Colon (tissue), 2 donors: Measurements from ENCODE around the gene FKBP1B.
"Not testable (repeated sequence)": the region's sequence is repeated elsewhere in the genome, so short reads cannot be mapped to it uniquely, and the experiment has no call there.

Source experiments
- FAIRE-seq: peaks from 2 replicates; lab custom pipeline; 2012; peaks lifted over from hg19 to GRCh38; lab: Jason Lieb, UNC
- donor health status: control.
- donor health status: control.

FKBP1B gene

DNA sequence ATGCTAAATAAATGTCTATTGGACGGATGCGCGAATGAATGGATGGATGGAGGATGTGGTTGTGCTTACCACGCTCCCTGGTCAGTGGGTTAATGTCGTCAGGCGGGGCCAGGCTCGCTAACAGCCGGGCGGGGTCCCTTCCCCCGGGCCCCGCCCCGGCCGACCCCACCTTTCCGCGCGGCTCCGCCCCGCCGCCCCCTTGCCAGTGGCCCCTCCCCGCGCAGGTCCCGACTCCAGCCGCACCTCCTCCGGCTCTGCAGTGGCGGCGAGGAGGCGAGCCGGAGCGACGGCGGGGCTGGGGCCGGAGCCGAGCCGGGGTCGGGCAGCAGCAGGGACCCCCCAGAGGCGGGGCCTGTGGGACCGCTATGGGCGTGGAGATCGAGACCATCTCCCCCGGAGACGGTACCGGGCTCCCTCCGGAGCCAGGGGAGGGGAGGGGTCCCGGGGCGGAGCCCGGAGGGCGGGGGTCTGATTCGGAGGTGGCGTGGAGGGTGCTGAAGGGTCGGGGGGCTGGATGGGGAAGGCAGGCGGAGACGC is at the start of gene FKBP1B:
Gene FKBP1B (plus strand): TSS at position 257 of the 537 bp plus-strand sequence. CDS start 109 bp downstream, at position 366.
- FAIRE-seq, result no peak

DNA sequence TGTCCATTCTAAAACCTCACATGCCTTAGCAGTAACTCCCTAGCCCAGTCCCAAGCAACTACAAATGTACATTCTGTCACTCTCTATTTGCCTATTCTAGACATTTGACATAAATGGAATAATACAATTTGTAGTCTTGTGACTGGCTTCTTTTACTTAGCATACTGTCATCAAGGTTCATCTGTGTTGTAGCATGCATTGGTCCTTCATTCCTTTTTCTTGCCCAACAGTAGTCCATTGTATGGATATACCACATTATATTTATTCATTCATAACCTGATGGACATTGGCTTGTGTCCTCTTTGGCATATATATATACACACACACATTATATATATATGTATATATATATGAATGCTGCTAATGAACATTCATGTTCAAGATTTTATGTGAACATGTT is 41.8 kb upstream of the FKBP1B start:
- FAIRE-seq, result no peak

DNA sequence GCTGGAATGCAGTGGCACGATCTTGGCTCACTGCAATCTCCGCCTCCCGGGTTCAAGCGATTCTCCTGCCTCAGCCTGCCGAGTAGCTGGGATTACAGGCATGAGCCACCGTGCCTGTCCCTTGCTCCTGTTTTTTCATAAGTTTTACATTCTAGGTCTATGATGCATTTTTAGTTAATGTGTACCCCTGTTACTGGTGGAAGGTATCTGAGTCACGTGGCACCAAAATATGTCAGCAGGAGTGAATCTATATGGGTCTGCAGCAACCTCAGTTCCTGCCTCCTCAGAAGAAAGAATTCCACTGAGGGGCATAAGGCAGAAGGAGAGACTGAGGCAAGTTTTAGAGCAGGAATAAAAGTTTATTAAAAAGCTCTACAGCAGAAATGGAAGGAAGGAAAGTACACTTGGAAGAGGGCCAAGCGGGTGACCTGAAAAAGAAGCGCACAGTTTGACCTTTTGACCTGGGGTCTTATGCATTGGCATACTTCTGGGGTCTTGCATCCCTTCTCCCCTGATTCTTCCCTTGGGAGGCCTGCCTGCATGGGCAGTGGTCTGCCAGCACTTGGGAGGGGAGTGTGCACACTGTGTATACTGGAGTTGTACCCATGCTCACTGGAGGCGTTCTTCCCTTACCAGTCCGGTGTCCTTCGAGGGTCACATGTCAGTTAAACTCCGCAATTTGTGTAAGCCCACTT is 40.7 kb upstream of the FKBP1B start:
- FAIRE-seq, result no peak

DNA sequence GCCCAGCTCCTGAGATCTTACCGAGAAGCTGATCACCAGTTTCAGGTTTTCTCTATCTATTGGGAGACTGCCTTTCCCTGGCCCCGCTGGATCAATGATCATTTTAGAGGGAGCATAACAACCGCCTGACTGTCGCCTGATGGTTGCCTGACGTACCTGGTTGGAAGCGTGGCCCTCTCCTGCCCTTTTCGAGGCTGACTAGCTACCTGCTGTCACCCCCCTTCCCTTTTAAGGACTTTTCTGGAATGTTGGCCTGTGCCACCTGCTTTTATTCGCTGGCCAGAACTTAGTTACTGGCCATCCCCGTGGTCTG is 40.2 kb upstream of the FKBP1B start:
- no peak for FAIRE-seq

DNA sequence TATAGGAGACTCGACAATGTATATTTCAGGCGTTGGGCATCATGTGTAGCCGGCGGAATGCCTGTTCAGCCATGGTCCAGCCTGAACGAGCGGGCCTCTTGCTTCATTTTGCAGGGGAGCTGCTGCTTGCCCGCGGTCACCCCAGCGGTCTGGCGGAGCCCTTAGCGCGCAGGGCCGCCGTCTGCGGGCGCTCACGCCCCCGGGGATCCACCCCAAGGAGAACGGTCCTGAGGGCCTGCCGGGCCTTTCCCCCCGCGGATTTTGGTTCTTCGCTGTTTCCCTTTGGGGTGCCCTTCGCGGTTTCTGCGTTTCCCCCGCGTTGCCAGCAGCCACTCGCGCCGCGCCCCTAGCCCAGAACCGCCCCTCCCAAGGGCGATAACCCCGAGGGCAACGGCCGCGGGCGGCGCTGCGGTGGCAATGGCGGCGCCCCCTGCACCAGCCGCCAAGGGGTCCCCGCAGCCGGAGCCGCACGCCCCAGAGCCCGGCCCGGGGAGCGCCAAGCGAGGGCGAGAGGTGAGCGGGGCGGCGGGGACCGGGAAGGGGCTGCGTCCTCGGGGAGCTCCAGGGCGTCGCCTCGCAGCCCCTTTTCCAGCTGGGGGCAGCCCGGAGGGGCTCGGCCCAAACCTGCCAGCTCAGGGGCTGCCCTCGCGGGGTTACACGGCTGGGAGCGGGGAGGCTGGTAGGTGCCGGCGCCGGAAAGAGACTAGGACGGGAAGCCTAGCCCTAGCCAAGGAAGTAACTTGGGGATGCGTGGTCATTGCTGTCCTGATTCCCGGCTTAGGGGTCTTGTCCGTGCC is 39.7 kb upstream of the FKBP1B start, which contains the start of gene MFSD2B:
Gene MFSD2B (plus strand): TSS at position 406 of the 797 bp plus-strand sequence. CDS start 12 bp downstream, at position 418.
- FAIRE-seq, result no peak

DNA sequence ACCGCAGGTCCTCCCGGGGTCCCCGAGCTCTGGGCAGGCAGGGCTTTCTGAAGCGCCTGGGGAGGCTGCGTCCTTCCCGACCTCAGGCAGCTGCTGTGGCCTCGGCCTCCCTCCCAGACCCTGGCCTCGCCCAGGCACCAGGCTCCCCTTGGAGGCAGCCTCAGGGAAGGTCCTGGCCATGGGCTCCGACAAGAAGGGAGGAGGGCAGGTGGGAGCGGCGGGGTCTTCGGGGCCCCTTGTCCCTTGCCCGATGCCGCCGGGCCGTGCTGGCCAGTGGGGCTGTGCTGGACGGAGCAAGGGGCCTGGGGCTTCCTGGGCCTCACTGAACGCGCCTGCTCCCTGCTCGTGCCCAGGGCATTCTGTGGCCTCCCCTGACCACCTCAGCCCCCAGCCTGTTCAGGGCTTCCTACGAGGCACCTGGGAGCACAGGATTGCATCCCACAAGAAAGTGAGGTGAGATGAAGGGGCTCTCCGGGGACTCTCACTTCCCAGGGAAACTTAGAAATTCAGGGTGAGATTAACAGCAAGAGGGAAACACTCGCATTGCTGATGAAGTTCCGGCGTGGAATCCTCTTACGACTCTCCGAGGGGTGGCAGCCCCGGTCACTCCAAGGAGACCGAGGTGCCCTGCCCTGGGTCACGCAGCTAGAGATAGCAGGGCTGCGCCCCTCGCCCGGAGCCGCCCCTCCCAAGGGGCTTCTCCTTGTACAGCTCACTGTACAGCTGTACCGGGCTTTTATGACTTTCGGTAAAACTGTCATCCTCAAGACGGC is 38.9 kb upstream of the FKBP1B start:
- FAIRE-seq, result no peak

DNA sequence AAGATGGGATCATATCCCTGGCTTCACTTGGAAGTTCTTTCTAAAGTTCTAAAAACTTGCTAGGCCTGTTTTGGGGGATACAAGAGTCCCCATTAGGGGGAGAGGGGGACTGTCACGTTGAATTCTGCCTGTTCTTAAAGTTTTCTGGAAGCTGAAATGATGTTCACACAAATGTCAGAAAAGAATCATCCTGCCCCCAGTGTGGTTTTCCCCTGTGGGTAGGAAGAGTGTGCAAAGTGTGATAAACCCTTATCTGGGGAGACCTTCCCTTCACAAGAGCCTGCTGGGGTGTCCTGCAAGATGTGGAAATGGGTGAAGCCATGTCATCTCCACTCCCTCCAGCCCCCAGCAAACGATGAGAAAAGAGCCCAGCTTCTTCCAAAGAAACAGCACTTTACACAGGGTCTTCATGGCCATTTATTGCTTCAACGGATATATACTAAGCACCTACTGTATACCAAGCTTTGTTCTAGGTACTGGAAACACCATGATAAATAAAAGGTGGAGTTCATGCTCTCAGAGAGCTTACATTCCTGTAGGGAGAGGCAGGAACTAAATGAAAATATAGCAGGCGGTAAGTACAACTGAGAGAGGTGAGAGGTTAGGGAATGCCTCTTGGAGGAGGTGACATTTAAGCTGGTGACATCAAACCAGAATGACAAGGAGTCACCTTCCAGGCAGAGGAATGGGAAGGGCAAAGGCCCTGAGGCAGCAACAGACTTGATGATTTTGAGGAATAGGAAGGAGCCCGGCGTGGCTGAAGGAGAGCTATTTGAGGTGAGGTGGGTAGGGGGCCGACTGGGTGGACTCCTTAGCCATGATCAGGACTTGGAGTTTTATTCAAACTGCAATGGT is 38.1 kb upstream of the FKBP1B start:
- no peak for FAIRE-seq

DNA sequence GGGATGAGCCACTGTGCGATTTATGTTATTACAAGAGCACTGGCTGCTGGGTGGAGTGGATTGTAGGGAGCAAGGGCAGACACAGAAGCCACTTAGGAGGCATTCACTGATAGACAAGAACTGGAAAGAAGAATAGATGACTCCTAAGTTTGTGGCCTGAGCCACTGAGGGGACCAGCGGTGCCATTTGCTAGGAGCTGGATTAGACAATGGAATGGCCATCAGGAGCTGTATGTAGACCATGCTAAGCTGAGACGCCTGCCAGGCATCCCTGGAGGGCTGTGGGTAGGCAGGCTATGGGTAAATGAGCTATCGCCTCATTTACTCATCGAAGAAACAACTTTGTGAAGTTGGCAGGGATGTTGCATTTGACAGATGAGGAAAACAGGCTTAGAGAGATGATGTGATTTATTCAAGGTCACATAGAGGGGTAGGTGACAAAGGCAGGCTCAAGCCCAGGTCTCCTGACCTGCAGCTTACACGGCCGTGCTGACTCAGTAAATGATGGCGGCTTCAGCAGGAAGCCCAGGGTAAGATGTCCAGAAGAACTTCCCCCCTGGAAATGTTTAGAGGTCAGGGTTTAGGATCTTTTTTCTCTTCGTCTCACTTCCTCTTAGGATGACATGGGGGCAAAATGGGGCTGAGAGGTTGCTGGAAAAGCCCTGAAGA is 36.9 kb upstream of the FKBP1B start:
- FAIRE-seq, result no peak

DNA sequence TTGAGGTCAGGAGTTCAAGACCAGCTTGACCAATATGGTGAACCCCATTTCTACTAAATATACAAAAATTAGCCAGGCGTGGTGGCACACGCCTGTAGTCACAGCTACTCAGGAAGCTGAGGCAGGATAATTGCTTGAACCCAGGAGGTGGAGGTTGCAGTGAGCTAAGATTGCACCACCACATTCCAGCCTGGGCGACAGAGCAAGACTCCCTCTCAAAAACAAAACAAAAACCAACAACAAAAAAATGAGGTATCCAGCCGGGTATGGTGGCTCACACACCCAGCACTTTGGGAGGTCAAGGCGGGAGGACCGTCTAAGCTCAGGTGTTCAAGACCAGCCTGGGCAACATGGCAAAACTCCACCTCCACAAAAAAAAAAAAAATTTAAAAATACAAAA is 34.6 kb upstream of the FKBP1B start:
- not testable (repeated sequence) for FAIRE-seq

DNA sequence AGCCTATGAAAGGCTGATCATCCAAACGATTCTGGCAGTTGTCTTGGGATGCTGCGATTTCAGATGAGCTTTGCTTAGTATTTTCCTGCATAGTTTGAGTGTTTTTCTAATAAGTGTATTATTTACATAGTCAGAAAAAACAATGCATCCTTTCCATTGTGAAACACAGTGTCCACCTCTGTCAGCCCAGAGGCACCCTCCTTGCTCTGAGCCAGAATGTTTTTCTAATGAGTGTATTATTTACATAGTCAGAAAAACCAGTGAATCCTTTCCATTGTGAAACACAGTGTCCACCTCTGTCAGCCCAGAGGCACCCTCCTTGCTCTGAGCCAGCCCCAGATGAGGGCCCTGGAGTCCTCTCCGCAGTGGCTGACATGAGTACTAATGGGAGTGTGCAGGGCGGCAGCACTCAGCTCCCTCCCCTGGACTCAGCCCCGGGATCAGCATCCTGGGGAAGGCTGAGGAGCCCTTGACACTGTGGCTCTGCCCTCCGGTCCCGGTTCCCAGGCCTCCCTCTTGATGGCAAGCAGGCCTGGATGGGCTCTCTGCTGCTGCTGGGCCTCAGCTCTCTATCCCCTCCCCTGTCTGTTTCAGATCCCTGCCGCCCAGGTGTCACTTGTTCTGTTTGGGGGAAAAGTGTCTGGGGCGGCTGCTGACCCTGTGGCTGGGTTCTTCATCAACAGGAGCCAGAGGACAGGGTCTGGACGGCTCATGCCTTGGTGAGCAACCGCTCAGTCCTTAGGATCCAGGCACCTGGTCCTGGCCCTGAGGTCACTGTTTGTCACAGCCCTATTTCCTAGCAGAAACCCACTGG is 33.8 kb upstream of the FKBP1B start:
- FAIRE-seq, result no peak

DNA sequence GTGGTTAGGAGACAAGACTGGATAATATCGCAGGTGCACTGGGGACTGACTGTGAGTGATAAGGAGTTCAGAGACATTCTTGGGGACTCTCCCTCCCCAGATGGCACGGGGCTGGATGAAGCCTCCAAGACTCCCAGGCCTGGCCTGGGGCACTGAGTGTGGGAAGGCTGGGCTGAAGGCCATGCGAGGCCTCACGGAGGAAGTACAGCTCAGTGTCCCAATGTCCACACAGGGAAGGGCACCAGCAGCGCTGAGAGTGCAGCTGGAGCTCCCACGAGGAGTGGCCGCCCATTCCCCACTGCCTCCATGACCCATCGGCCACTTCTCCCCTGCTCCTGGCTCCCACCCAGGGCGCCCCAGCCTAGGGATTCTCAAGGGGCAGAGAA is 33.2 kb upstream of the FKBP1B start:
- FAIRE-seq, result no peak

DNA sequence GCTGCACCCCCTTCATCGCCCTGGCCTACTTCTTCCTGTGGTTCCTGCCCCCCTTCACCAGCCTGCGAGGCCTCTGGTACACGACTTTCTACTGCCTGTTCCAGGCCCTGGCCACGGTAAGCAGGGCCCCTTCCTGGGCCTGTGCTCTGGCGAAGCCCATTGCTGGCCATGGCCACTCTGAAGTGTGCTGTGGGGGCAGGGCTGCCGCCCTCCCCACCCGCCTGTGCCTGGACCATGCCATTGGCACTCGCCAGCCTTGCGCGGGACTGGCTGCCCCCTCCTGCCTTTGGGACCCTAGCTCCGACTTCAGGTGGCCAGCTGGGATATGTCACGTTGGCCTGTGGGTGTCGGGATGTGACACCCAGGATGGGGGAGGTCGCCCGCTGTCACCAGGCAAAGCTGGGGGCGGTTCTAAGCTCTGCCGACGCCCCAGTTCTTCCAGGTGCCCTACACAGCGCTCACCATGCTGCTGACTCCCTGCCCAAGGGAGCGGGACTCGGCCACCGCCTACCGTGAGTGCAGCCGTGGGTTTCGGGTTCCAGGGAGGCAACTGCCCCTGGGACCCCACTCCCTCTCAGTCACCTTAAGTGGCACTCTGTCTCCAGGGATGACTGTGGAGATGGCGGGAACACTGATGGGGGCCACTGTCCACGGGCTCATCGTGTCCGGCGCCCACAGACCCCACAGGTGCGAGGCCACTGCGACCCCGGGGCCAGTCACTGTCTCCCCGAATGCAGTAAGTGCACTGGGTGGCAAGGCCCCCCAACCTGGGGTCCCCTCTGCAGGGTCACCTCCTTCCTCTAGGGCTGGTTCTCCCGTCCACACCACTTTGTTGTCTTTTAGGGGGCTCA is 32.5 kb upstream of the FKBP1B start:
- no peak for FAIRE-seq

DNA sequence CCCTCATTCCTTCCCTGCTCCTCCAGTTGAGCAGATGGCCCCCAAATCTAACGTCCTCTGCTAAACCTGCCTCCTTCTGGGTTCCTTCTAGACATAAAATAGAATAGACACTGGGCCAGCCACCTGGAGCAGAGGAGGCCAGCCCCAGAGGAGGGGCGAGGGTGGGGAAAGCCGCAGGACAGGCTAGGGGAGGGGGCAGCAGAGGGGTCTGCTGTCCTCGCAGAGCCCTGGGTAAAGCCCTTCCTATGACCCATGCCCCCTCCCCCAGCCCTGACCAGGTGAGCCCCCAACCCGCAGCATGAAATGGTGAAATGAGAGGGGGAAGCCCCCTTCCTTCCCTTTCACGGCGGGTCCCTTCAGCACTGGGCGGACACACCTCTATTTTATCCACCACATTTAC is 31.8 kb upstream of the FKBP1B start:
- FAIRE-seq, result no peak

DNA sequence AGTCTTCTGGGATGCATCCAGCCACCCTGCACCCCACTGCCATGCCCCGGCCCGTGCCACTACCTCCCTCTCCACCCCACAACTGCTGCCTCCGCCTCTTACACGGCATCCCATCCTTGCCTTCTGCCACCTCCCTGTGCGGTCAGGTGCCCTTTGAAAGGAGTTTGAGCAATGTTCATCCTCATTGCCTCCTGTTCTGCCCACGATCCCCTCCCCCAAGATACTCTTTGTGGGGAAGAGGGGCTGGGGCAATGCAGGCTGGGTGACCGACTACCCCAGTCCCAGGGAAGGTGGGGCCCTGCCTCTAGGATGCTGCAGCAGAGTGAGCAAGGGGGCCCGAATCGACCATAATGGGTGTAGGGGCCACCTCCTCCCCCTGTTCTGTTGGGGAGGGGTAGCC is 31.3 kb upstream of the FKBP1B start:
- no peak for FAIRE-seq

DNA sequence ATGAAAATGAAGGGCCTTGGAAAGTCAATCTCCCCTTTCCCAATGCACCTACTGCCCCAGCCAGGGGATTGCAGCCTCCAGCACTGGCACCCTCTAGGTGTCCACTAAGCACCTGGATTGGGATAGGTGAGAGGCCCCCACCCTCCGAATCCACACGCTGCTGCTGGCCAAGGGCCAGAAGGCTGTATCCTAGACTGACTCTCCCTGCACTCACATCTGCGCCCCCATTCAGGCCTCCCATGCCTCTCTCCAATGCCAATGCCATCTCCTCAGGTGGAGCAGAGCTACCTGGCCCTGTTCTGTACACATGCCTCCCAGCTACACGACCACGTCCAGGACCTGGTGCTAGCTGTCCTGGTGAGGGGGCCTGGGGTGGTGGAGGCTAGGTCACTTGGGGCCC is 29.8 kb upstream of the FKBP1B start:
- no peak for FAIRE-seq

DNA sequence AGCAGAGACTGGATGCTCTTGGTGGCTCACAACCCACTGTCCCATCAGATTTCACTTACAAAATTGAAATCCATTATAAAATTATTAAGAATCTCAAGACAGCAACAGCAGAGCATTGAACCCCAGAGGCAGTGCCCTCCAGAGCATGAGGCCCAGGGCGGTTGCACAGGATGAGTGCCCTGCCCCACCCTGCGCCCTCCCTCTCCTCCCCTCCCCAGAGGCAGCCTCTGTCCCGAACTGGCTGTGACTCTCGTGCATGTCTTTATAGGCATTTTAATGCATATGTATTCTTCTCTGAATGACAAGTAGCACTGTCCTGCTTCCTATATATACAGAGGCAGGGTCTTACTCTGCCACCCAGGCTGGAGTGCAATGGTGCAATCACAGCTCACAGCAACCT is 29.3 kb upstream of the FKBP1B start:
- no peak for FAIRE-seq

DNA sequence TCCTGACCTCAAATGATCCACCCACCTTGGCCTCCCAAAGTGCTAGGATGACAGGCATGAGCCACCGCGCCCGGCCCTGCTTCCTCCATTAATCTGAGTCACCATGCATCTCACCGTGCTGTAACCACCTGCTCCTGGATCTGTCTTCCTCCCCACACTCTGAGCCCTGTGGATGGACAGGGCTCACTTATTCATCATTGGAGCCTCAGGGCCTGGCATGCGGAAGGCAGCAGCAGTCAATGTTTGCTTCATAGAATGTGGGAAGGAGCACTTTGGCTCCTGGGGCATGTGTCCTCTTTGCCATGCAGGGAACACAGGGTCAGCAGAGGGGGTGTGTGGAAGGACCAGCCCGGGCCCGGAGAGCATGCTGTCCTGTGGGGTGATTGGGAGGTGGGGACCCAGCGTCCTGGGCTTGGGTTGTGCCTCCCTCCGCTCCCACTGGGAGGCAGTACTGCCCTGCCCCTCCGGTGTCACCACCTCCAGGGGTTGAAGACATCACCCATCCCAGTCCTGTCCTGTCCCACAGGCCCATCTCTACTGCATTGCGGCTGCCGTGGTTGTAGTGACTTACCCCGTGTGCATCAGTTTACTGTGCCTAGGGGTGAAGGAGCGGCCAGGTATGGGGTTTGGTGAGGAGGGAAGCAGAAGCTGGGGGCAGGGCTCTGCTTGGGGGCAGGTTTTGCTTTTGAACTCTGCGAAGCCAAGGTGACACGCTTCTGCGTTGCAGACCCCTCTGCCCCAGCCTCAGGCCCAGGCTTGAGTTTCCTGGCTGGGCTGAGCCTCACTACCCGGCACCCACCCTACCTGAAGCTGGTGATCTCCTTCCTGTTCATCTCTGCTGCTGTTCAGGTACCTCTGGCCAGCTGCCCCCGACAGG is 28.2 kb upstream of the FKBP1B start:
- no peak for FAIRE-seq

DNA sequence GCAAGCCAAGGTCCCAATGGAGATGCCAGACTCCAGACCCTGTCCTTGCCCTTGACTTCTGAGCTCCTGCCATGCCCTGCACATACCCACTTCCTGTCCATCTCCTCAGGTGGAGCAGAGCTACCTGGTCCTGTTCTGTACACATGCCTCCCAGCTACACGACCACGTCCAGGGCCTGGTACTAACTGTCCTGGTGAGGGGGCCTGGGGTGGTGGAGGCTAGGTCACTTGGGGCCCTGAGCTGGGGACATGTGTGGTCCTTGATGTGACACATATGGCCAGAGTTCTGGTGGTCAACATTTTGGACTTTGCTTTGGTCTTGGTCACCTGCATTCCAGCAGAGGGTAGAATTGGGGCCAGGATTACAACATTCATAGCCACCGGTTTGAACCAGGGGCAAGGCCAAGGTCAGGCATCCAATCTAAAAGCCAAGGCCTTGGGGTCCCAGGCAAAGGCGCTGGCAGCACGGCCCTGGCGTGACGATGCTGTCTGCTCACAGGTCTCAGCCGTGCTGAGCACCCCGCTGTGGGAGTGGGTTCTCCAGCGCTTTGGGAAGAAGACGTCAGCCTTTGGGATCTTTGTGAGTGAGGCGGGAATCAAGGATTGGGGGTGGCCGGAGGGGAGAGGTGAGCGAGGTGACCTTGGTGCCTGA is 27.1 kb upstream of the FKBP1B start:
- FAIRE-seq, result no peak
